HepG2 (cell line): ENCODE measurements around the gene TTLL7. TPM values are rescaled to one million over a fixed set of nuclear protein-coding genes. Genes with fewer than 3 reads are reported as not detected.

Source experiments
- ATAC-seq: fragments of 200-7000 bp; cut with Tn5 transposase; 3 replicates; pipeline ENCODE4 v1.9.1; 2020; ENCODE audit warnings: mild to moderate bottlenecking, moderate library complexity
- BruUV-seq: library from RNA; stranded (reverse); fragments of 400-500 nt; replicated peaks from 2 replicates; lab custom pipeline; 2021; lab: Mats Ljungman, UMichigan
- CTCF ChIA-PET: fragments of 300-600 bp; formaldehyde crosslinking; extraction: SDS; loops from one replicate; lab custom pipeline; 2021; ENCODE audit warnings: low total read pairs, inconsistent platforms, low intra/inter-chr PET ratio; lab: Yijun Ruan, JAX
- POLR2A ChIA-PET: fragments of 350-600 bp; sonication (Branson Sonifier 250); formaldehyde crosslinking; loops from one replicate; lab custom pipeline; 2020; ENCODE audit warnings: antibody characterized with exemption, inconsistent platforms; lab: Yijun Ruan, JAX
- DNase-seq: peaks from one replicate; pipeline ENCODE4 v3.0.0-alpha.2; 2015; ENCODE audit warnings: low spot score
- FAIRE-seq: peaks from 3 replicates; lab custom pipeline; 2011; peaks lifted over from hg19 to GRCh38; lab: Jason Lieb, UNC
- H2AFZ ChIP-seq: one replicate; pipeline ENCODE4 v1.6.1; 2011; ENCODE audit warnings: low read length, inconsistent platforms
- H3K27ac ChIP-seq: fragments of 300-600 bp; 3 replicates; pipeline ENCODE4 v1.8.0; 2011; ENCODE audit warnings: mixed run types, mild to moderate bottlenecking, mixed read lengths, low read length, inconsistent platforms; ENCODE audit not compliant: insufficient read depth; ENCODE audit errors: extremely low read length
- H3K27me3 ChIP-seq, 2 experiments: fragments of 200-600 bp in 1 of 2; 2 replicates in 1 of 2; 3 replicates in 1 of 2; pipeline versions ENCODE4 v1.6.0 to v1.8.0; 2011; ENCODE audit warnings: low read length in 2 of 2, mild to moderate bottlenecking in 2 of 2, moderate library complexity in 2 of 2, inconsistent platforms in 1 of 2; ENCODE audit not compliant: insufficient read depth in 2 of 2, control insufficient read depth in 1 of 2
- H3K36me3 ChIP-seq, 2 experiments: fragments of 200-600 bp in 1 of 2; replicated peaks in 1 of 2; 2 replicates in 1 of 2; 3 replicates in 1 of 2; pipeline versions ENCODE4 v1.5.1 to v1.8.0; 2011; ENCODE audit warnings: low read length in 2 of 2, inconsistent platforms in 1 of 2; ENCODE audit not compliant: insufficient read depth in 2 of 2, control insufficient read depth in 1 of 2
- H3K4me1 ChIP-seq: 2 replicates; pipeline ENCODE4 v1.5.1; 2012; ENCODE audit warnings: low read length, inconsistent platforms; ENCODE audit not compliant: insufficient read depth
- H3K4me2 ChIP-seq: 2 replicates; pipeline ENCODE4 v1.6.0; 2011; ENCODE audit warnings: low read depth, low read length, inconsistent platforms
- H3K4me3 ChIP-seq, 3 experiments: fragments of 200-600 bp in 1 of 3; sonication (generic), shearing (Covaris generic) in 1 of 3; replicated peaks in 1 of 3; 2 replicates each; pipeline ENCODE4 v1.5.1; 2011 to 2016; ENCODE audit warnings: low read length in 3 of 3, inconsistent platforms in 2 of 3, low read depth in 2 of 3, mild to moderate bottlenecking in 2 of 3, control low read depth in 1 of 3, mixed read lengths in 1 of 3; ENCODE audit not compliant: insufficient read depth in 1 of 3
- H3K79me2 ChIP-seq: one replicate; pipeline ENCODE4 v1.6.1; 2011; ENCODE audit warnings: low read length, inconsistent platforms; ENCODE audit not compliant: insufficient read depth
- H3K9ac ChIP-seq: 2 replicates; pipeline ENCODE4 v1.6.0; 2011; ENCODE audit warnings: mild to moderate bottlenecking, low read depth, low read length, inconsistent platforms; ENCODE audit not compliant: insufficient read depth
- H3K9me3 ChIP-seq: 2 replicates; pipeline ENCODE4 v1.5.1; 2012; ENCODE audit warnings: mild to moderate bottlenecking, low read length
- H4K20me1 ChIP-seq: 2 replicates; pipeline ENCODE4 v1.6.0; 2011; ENCODE audit warnings: inconsistent platforms, mild to moderate bottlenecking, low read length, moderate library complexity; ENCODE audit not compliant: insufficient read depth
- CBFB ChIP-seq: sonication (generic); formaldehyde crosslinking; IDR thresholded peaks from 2 replicates; pipeline ENCODE4 v1.4.0; 2020; ENCODE audit warnings: missing genetic modification reagents
- MATR3 ChIP-seq: sonication (generic); formaldehyde crosslinking; IDR thresholded peaks from 2 replicates; pipeline ENCODE4 v1.4.0; 2020; ENCODE audit warnings: missing genetic modification reagents
- NR2F2 ChIP-seq: IDR thresholded peaks from 2 replicates; pipeline ENCODE4 v1.6.1; 2012; ENCODE audit warnings: low read depth, inconsistent platforms, borderline replicate concordance
- PRPF4 ChIP-seq: fragments of 200-400 bp; formaldehyde crosslinking; IDR thresholded peaks from 2 replicates; pipeline ENCODE4 v1.6.1; 2016; ENCODE audit warnings: low read length, low read depth; ENCODE audit not compliant: poor library complexity, severe bottlenecking
- SP5 ChIP-seq: IDR thresholded peaks from 2 replicates; pipeline ENCODE4 v1.6.1; 2016; ENCODE audit warnings: low read depth, borderline replicate concordance
- ZNF138 ChIP-seq: sonication (generic); formaldehyde crosslinking; IDR thresholded peaks from 2 replicates; pipeline ENCODE4 v1.5.0; 2020; ENCODE audit warnings: mild to moderate bottlenecking, low read depth, missing genetic modification reagents
- ZNF350 ChIP-seq: sonication (generic); formaldehyde crosslinking; IDR thresholded peaks from 2 replicates; pipeline ENCODE4 v1.4.0; 2020; ENCODE audit warnings: mild to moderate bottlenecking, low read depth, missing genetic modification reagents, borderline replicate concordance
- ZNF530 ChIP-seq: sonication (generic); formaldehyde crosslinking; IDR thresholded peaks from 2 replicates; pipeline ENCODE4 v1.5.0; 2020; ENCODE audit warnings: low read depth, mild to moderate bottlenecking, missing genetic modification reagents
- ZNF609 ChIP-seq: sonication (generic); formaldehyde crosslinking; IDR thresholded peaks from 2 replicates; pipeline ENCODE4 v1.4.0; 2020; ENCODE audit warnings: mild to moderate bottlenecking, missing genetic modification reagents, borderline replicate concordance
- ZNF652 ChIP-seq: IDR thresholded peaks from 2 replicates; pipeline ENCODE4 v1.6.1; 2016; ENCODE audit warnings: low read depth, borderline replicate concordance
- WGBS: methylation state at CpG from one replicate; pipeline ENCODE4 v1.1.6; 2017; ENCODE audit warnings: low lambda C conversion rate; 5-methylcytosine and 5-hydroxymethylcytosine counted together
- in situ Hi-C: cut with HindIII; loops from 2 replicates; pipeline ENCODE4 v1.10.0; 2017; ENCODE audit warnings: low pct_unique_long_range_greater_than_20kb; ENCODE audit not compliant: extremely low pct_ligation_motif_present
- intact Hi-C: fragments of 100-400 bp; cut with micrococcal nuclease; formaldehyde crosslinking; loops from one replicate; pipeline ENCODE4 v1.10.0; 2022; ENCODE audit not compliant: unreplicated experiment
- polyA plus RNA-seq, 8 experiments: library from polyadenylated mRNA; depleted of rRNA in 3 of 8; stranded (reverse) in 7 of 8; unstranded in 1 of 8; fragments of >200 nt; fragmentation: Illumina TruSeq in 4 of 8; extraction: Trizol in 4 of 8; gene quantifications; 2 replicates each; pipeline versions ENCODE4 v1.2.1 to v1.2.3, GENCODE V29; 2011 to 2016; ENCODE audit warnings: low read depth in 4 of 8, missing spikeins in 1 of 8, mixed read lengths in 1 of 8; ENCODE audit not compliant: insufficient read depth in 1 of 8
- total RNA-seq, 5 experiments: library from RNA; depleted of rRNA; stranded (reverse); fragments of >200 nt; fragmentation: Illumina TruSeq; extraction: Trizol; gene quantifications; 2 replicates each; pipeline ENCODE4 v1.2.3, GENCODE V29; 2016; ENCODE audit warnings: low read depth in 1 of 5

Gene TTLL7
- total and polyA plus RNA-seq, 2 of the 13 experiments (the other 11 are each of a cell fraction or from before 2014, with no cell fraction given): 0.07 to 0.22 TPM

- H4K20me1 ChIP-seq: no peaks in the 10 kb centered on the region
- H3K9ac ChIP-seq: no peak overlapping the region
- no peak overlapping the region for H3K27ac ChIP-seq
- no peaks in the 10 kb centered on the region for H3K9me3 ChIP-seq
- CTCF ChIA-PET: no interaction called here
- peaks cover 1 to 7% of the 10 kb centered on the region in 2 experiments; a peak in 3 of 5 replicates for H3K27me3 ChIP-seq
- DNase-seq: no peak
- BruUV-seq: no TSS peak
- H2AFZ ChIP-seq: no peak overlapping the region
- no peak for ATAC-seq
- WGBS: 0% methylated on average over 1 of the region's 1 CpG
- TF ChIP-seq ZNF350 (no peak), ZNF652 (CRISPR knock-in tag) (no peak), ZNF609 (CRISPR knock-in tag) (no peak), ZNF530 (CRISPR knock-in tag) (no peak), MATR3 (CRISPR knock-in tag) (no peak), CBFB (CRISPR knock-in tag) (no peak), NR2F2 (no peak), SP5 (CRISPR knock-in tag) (no peak), ZNF138 (CRISPR knock-in tag) (no peak), PRPF4 (no peak)
- TF ChIP-seq, all 625 proteins: peak for 0
- Histone ChIP-seq H3K79me2 (no peaks in the 10 kb centered on the region), H3K4me3 (no peak overlapping the region), H3K4me2 (no peak overlapping the region), H3K4me1 (no peaks in the 10 kb centered on the region; the same call in 1 of the 2 replicates), H3K36me3 (no peaks in the 10 kb centered on the region)
- intact Hi-C loops: no loop called here
- POLR2A ChIA-PET: no interaction called here
- in situ Hi-C loops: no loop called here
- FAIRE-seq: no peak
Observed at GRCh38 chr1:83994111-83994510, 4.8 kb downstream of the TTLL7 start.
